DOHH2 (cell line): Measurements from ENCODE around the gene SAXO2.
"Not testable (repeated sequence)": the region's sequence is repeated elsewhere in the genome, so short reads cannot be mapped to it uniquely, and the experiment has no call there.

ENCODE experiments used
- CTCF ChIP-seq: fragments of 200-600 bp; sonication (generic); IDR thresholded peaks from one replicate; pipeline ENCODE4 v1.5.1; 2014; ENCODE audit warnings: antibody characterized with exemption, mild to moderate bottlenecking, low read depth, low read length; ENCODE audit not compliant: poor library complexity, severe bottlenecking
- EZH2phosphoT487 ChIP-seq: fragments of 200-600 bp; sonication (generic); IDR thresholded peaks from 2 replicates; pipeline ENCODE4 v1.6.1; 2017; ENCODE audit warnings: borderline replicate concordance, mild to moderate bottlenecking, antibody characterized with exemption, low read length, moderate library complexity, mixed read lengths

DNA sequence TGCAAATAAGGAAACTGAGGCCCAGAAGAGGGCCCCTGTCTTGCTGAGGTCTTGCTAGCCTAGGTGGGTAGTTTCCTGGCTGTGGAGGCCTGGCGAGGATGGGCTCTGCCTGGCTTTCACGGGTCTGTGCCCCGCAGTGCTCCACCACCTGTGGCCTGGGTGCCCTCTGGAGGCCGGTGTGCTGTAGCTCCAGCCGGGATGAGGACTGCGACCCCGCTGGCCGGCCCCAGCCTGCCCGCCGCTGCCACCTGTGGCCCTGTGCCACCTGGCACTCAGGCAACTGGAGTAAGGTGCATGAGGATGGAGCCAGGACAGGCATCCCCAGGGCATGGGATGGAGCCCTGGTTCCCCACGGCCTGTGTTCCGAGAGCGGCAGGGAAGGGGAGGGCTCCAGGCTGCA, 66.4 kb downstream of the SAXO2 start:
- TF ChIP-seq CTCF, EZH2phosphoT487: not testable (repeated sequence)
